GM12892 (cell line): Measurements from ENCODE around the gene DIP2B.

ENCODE experiments used
- POLR2AphosphoS5 ChIP-seq: IDR thresholded peaks from 2 replicates; pipeline ENCODE4 v1.6.1; 2011; ENCODE audit warnings: low read depth, low read length, control low read depth
- TAF1 ChIP-seq: IDR thresholded peaks from 2 replicates; pipeline ENCODE4 v1.6.1; 2011; ENCODE audit warnings: low read depth, mild to moderate bottlenecking, control low read depth, low read length, borderline replicate concordance

- TF ChIP-seq TAF1 (no peak), POLR2AphosphoS5 (no peak)
These were observed 203.8 kb downstream of the DIP2B start for GRCh38 chr12:50708631-50709030.
